ENCODE measurements around the gene GRIA1.

The GRIA1 gene

GRCh38 chr5:153490118-153491037, at the start of gene GRIA1:
TSS of gene GRIA1 (plus strand) at chr5:153490670.
- no peak for DNase-seq

GRCh38 chr5:153445875-153446579, 44.4 kb upstream of the GRIA1 start:
- DNase-seq: peak in 1 of 2 experiments; percentile 60

- DNase-seq: no peak
Measured at GRCh38 chr5:153447534-153447933, 42.9 kb upstream of the GRIA1 start.

GRCh38 chr5:153456354-153456753, 34.1 kb upstream of the GRIA1 start:
- DNase-seq: no peak

- DNase-seq: no peak
Measured at GRCh38 chr5:153456993-153457392, 33.5 kb upstream of the GRIA1 start.

- DNase-seq: no peak
Measured at GRCh38 chr5:153458268-153458667, 32.2 kb upstream of the GRIA1 start.

- peak; percentile 73 for DNase-seq
Measured at GRCh38 chr5:153459051-153459743, 31.3 kb upstream of the GRIA1 start.

- peak in 1 of 2 experiments; percentile 4 for DNase-seq
Measured at GRCh38 chr5:153460421-153460820, 30.0 kb upstream of the GRIA1 start.

GRCh38 chr5:153461341-153461740, 29.1 kb upstream of the GRIA1 start:
- DNase-seq: no peak

GRCh38 chr5:153463806-153464205, 26.7 kb upstream of the GRIA1 start:
- no peak for DNase-seq

- no peak for DNase-seq
Measured at GRCh38 chr5:153467546-153467945, 22.9 kb upstream of the GRIA1 start.

GRCh38 chr5:153469423-153469822, 21.0 kb upstream of the GRIA1 start:
- DNase-seq: no peak

GRCh38 chr5:153470736-153471135, 19.7 kb upstream of the GRIA1 start:
- DNase-seq: no peak

- DNase-seq: no peak
Measured at GRCh38 chr5:153476767-153477166, 13.7 kb upstream of the GRIA1 start.

- no peak for DNase-seq
Measured at GRCh38 chr5:153480401-153480800, 10.1 kb upstream of the GRIA1 start.

- no peak for DNase-seq
Measured at GRCh38 chr5:153483482-153483881, 7.0 kb upstream of the GRIA1 start.

GRCh38 chr5:153485641-153486040, 4.8 kb upstream of the GRIA1 start:
- peak in 1 of 2 experiments; percentile 39 for DNase-seq

GRCh38 chr5:153486771-153487170, 3.7 kb upstream of the GRIA1 start:
- peak; percentile 52 to 80 for DNase-seq

GRCh38 chr5:153489611-153490010, 859 bp upstream of the GRIA1 start:
- no peak for DNase-seq

- no peak for DNase-seq
Measured at GRCh38 chr5:153491038-153491744, 721 bp downstream of the GRIA1 start.

- DNase-seq: no peak
Measured at GRCh38 chr5:153491856-153492255, 1.4 kb downstream of the GRIA1 start.

- peak in 1 of 2 experiments; percentile 56 for DNase-seq
Measured at GRCh38 chr5:153496835-153497234, 6.4 kb downstream of the GRIA1 start.

- DNase-seq: no peak
Measured at GRCh38 chr5:153498516-153498915, 8.0 kb downstream of the GRIA1 start.

All from NCI-H446 (cell line).